Glomerular visceral epithelial cell (primary cell): ENCODE measurements around the gene ZNF586.
A peak's percentile ranks its signal among the peaks of the same experiment; 100 is the strongest.
"Not testable (repeated sequence)": the region's sequence is repeated elsewhere in the genome, so short reads cannot be mapped to it uniquely, and the experiment has no call there.

ENCODE experiments used
- DNase-seq: peaks from one replicate; pipeline ENCODE4 v3.0.0-alpha.2; 2016; ENCODE audit errors: extremely low spot score

Gene ZNF586

GRCh38 chr19:57769345-57770131, at the start of gene ZNF586:
Gene ZNF586 (plus strand): TSS chr19:57769676. CDS start chr19:57769843, 167 bp downstream.
- peak; percentile 91 for DNase-seq

DNA sequence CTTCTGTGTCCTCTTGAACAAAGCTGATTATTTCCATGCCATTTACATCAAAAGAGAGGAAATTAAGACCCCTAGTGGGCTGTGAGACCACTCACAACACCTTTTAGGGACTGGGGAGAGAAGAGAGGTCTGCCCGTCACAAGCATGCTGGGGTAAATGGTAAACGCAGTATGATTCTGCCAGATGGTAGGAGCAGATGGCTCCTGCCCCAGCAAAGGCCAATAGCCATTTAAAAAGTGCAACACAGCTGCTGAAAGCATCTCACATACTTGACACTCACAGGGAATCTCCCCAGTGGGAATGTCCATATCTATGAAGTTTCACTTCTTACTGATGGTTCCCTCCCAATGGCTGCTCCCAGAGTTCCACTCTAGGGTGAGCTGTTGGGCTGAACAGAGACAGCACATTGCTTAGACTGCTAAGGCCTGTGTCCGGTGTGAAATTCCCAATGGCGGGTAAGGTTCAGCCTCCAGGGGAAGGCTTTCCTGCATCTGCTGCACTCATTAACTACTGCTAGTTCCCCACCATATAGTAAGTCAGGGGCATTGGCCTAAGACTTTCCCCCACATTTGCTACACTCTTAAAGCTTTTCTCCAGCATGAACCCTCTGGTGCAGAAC, 49.5 kb upstream of the ZNF586 start:
- no peak for DNase-seq

- DNase-seq = no peak
Observed at GRCh38 chr19:57720878-57721277, 48.6 kb upstream of the ZNF586 start.

GRCh38 chr19:57738320-57738719, 31.2 kb upstream of the ZNF586 start:
- not testable (repeated sequence) for DNase-seq

DNA sequence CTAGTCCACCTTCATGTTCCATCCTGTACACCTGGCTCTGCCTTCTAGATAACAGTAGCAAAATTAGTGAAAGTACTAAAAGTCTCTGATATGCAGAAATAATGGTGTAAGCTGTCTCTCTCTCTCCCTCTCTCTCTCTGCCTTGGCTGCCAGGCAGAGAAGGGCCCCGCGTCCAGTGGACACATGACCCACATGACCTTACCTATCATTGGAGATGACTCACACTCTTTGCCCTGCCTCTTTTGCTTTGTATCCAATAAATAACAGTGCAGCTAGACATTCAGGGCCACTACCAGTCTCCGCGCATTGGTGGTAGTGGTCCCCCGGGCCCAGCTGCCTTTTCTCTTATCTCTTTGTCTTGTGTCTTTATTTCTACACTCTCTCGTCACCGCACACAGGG, 30.7 kb upstream of the ZNF586 start:
- DNase-seq = not testable (repeated sequence)

GRCh38 chr19:57746580-57747471, 22.6 kb upstream of the ZNF586 start, which contains the start of gene ZNF776:
Gene ZNF776 (plus strand): TSS chr19:57746815. CDS start chr19:57747059, 244 bp downstream.
- peak; percentile 89 for DNase-seq

- no peak for DNase-seq
Observed at GRCh38 chr19:57747472-57747807, 22.0 kb upstream of the ZNF586 start.

DNA sequence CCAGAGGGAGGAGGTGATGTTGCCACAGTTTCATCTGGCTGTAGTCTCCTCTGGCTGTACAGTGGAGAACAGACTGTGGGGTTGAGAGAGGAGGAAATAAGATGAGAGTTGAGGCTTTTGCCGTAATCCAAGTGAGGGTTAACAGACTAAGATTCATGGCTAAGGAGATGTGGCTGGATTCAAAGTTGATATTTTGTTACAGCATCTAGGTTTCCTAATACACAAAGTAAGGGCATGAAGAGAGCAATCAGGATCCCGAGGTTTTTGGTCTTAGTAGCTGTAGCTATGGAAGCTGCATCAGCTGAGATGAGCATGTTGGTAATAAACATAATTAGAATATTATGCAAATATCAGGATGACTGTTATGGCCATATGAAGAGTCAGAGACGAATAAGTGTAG, 21.4 kb upstream of the ZNF586 start:
- no peak for DNase-seq

- no peak for DNase-seq
Observed at GRCh38 chr19:57754091-57754673, 15.3 kb upstream of the ZNF586 start.

DNA sequence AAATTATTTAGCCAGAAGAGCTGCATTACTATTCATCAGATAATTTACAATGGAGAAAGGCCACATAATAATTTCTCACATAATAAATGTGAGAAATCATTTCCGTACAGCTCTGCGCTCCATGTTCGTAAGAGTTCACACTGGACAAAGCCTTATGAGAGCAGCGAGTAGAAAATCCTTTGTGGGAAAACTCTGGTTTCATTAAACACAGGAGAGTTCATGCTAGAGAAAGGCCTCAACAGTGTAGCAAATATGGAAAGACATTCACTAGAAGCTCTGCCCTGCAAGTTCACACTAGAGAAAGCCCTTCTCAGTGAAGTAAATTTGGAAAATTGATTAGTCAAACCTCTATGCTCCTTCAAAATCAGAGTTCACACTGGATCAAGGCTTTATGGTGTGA, 14.4 kb upstream of the ZNF586 start:
- DNase-seq = no peak

DNA sequence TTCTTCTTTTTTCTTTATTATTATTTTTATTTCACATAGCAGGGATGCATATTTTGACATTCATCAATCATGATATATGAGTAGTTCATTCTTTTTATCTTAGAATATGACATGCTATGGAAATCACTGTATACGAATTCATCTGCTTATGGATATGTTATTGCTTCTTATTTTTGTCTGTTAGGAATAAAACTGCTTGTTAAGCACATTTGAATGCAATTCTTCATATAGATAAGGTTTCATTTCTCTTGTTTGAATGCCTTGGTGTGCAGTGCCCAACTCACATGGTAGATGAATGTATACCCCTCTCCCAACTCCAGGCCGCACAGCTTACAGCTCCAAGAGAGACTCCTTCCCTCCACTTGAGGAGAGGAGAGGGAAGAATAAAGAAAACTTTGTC, 11.5 kb upstream of the ZNF586 start:
- DNase-seq = no peak

DNA sequence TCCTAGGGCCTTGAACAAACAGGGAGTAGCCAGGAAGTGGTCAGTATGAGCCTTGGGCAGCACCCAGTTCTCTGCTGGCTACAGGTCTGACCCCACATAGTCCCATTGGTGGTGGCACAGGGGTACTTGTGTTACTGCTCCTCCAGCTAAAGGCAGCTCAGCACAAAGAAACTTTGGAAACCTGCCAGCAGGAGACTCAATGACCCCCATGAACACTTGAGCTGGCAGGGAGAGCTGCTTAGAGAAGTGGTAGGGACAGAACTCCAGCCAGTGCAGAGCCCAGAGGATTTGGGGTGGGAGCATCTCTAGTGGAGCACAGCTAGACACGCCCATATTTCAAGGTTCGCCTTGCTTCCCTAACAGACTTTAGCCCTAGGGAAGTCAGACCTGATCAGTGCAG, 10.4 kb upstream of the ZNF586 start:
- DNase-seq = no peak

DNA sequence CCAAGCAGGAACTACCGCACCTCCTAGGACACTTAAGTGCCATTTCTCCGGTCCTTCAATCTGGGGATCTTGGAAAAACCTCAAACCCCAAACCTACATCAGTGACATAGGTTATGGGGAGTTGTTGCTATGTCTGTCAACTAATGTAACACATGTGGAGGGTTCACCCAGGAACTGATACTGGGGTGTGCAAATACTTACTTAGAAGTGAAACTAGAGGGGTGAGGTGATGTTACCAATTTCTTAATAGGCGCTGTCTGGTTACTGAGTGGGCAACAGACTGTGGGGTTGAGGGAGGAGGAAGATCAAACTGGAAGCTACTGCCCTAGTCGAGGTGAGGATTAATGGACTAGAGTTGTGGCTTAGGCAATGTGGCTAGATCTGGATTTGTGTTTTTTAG, 1.9 kb downstream of the ZNF586 start:
- no peak for DNase-seq

DNA sequence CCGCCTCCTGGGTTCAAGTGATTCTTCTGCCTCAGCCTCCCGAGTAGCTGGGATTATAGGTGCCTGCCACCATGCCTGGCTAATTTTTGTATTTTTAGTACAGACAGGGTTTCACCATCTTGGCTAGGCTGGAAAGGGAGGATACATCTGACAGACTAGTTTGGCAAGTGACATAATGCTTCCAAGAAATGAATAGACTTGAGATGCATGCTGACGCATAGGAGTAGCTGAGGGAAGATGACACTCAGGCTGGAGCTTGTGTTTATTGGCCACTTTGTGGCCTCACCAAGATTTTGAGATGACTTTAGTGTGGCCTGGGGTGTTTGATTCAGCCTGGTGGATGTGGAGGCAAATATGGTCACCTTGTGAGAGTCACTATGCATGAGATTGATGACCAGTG, 4.0 kb downstream of the ZNF586 start:
- DNase-seq = no peak

GRCh38 chr19:57776764-57777296, 7.4 kb downstream of the ZNF586 start:
- no peak for DNase-seq

DNA sequence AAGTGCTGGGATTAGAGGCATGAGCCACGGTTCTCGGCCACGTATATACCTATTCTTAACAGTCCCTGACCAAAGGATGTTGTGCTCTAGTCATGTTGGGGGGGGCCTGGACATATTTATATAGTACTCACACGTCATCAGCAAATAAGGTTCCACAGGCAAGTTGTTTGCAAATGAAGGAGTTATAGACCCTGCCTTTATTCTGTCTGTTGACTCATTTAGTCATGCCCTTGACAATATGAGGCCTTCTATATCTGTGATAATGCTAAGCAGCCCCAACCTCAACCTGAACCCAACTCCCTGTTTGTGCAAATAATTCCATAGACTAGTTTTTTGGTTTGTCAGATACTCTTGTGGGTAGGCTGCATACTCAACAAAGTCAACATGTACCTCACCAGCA, 8.9 kb downstream of the ZNF586 start:
- DNase-seq = no peak

DNA sequence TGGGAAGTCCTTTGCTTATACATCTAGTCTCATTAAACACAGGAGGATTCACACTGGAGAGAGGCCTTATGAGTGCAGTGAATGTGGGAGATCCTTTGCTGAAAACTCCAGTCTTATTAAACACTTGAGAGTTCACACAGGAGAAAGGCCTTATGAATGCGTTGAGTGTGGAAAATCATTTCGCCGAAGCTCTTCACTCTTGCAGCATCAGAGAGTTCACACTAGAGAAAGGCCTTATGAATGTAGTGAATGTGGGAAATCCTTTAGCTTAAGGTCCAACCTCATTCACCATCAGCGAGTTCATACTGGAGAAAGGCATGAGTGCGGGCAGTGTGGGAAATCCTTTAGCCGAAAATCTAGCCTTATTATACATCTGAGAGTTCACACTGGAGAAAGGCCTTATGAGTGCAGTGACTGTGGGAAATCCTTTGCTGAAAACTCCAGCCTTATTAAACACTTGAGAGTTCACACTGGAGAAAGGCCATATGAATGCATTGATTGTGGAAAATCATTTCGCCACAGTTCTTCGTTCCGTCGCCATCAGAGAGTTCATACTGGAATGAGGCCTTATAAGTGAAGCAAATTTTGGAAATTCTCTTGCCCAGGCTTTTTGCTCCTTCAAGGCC, 9.9 kb downstream of the ZNF586 start:
- DNase-seq = no peak

GRCh38 chr19:57786286-57786685, 16.8 kb downstream of the ZNF586 start:
- no peak for DNase-seq

- no peak for DNase-seq
Observed at GRCh38 chr19:57786906-57787305, 17.4 kb downstream of the ZNF586 start.

DNA sequence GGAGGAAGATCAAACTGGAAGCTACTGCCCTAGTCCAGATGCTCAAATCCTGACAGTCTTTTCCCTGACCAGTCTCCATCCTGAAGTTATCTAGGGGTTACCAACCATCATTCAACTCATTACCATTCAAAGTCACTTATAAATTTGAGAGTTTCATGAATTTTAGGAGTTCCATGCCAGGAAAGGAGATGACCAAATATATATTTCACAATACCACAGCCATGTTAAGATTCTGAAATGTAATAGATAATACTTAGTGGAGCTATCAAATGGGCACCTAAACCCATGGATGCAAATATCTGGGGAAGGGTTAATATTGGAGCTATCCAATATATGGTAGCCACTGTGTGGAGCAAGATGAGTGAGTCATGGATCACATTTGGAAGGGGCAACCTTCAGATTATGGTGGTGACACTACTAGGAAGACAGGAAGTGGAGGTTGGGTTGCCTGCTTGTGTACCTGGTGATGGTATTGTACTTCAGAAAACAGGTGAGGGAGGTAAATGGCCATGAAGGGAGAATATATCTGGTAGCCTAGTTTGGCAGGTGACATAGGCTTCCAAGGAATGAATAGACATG, 18.7 kb downstream of the ZNF586 start:
- DNase-seq = no peak

DNA sequence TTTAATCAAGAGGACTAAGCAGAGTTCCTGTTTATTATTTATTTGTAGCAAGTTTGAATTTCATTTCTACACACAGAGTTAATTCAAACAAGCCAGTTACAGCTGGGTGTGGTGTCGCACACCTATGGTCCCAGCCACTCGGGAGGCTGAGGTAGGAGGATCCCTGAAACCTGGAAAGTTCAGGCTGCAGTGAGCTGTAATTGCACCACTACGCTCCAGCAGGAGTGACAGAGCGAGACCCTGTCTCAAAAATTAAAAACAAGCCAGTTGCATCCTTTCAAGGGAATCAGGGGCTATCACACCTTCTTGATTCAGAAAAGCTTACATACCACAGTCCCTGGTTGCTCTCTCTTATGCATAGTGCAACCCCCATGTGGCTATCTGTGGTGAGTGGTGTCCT, 19.8 kb downstream of the ZNF586 start:
- DNase-seq = no peak
